AG04449 (cell line): ENCODE data around the gene TCF25.

Experiments used
- CTCF ChIA-PET: fragments of 350-600 bp; formaldehyde crosslinking; extraction: SDS; loops from one replicate; lab custom pipeline; 2021; ENCODE audit warnings: antibody characterized with exemption; lab: Yijun Ruan, JAX
- POLR2A ChIA-PET: fragments of 400-600, 350-600 bp; formaldehyde crosslinking; extraction: SDS; loops from one replicate; lab custom pipeline; 2020; ENCODE audit warnings: antibody characterized with exemption, inconsistent platforms; lab: Yijun Ruan, JAX
- DNase-seq: peaks from one replicate; pipeline ENCODE4 v3.0.0-alpha.2; 2010; ENCODE audit warnings: low read depth, low spot score
- H3K4me3 ChIP-seq: 2 replicates; pipeline ENCODE4 v1.5.1; 2011; ENCODE audit warnings: low read depth, mild to moderate bottlenecking, control low read depth, low read length
- CTCF ChIP-seq: IDR thresholded peaks from one replicate; pipeline ENCODE4 v1.5.1; 2011; ENCODE audit warnings: mild to moderate bottlenecking, moderate library complexity, low read length, control low read depth, inconsistent platforms; ENCODE audit not compliant: insufficient read depth; ENCODE audit errors: missing control alignments

The TCF25 gene

GRCh38 chr16:89952049-89952448 is 78.7 kb downstream of the TCF25 start:
- CTCF ChIA-PET, result interaction anchor here (1.3 kb wide), 1 partner anchor 12 kb away, joined by 4 read pairs; no protein-coding TSS in a partner anchor
- no peak overlapping the region for H3K4me3 ChIP-seq
- POLR2A ChIA-PET, result no interaction called here
- no peak for TF ChIP-seq CTCF
- DNase-seq, result no peak

- H3K4me3 ChIP-seq, result no peak overlapping the region
- POLR2A ChIA-PET, result no interaction called here
Measured at GRCh38 chr16:89952551-89952950, 79.2 kb downstream of the TCF25 start.

DNA sequence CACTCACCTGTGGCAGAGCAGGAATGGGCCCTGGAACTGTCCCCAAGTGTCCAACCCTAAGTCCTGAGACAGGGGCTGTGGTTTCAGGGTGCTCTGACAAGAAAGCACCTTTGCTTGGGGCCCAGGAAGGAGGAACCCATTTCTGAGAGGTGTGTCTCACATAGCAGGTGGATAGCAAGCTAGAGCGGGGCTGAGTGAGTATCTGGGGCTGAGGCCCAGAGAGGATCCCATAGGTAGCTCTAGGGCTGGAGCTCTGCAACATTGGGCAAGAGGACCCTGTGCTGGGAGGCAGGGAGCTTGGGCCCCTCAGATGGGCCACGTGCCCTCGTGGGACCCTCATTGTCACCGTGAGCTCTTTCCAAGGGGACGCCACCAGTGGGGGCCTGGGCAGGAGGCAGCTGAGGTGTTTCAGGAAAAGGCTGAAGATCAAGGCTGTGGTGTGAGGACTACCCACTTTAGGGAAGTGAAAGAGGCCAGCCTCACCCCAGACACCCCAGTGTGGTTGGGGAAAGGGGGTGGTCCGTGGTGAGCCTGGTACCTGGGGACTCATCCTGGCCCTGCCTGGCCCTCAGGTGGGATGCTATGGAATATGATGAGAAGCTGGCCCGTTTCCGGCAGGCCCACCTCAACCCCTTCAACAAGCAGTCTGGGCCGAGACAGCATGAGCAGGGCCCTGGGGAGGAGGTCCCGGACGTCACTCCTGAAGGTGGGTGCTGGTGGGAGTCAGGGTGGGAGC is 80.4 kb downstream of the TCF25 start:
- H3K4me3 ChIP-seq, result no peak overlapping the region
- no peak for TF ChIP-seq CTCF
- DNase-seq, result no peak
- ChIA-PET CTCF (no interaction called here), POLR2A (interaction anchor here (0.5 kb wide), 1 partner anchor 12 kb away, joined by 3 read pairs; no protein-coding TSS in a partner anchor)

More at GRCh38 chr16:89952551-89952950, 79.2 kb downstream of the TCF25 start:
- CTCF ChIA-PET, result interaction anchor here (1.3 kb wide), 1 partner anchor 12 kb away, joined by 4 read pairs; no protein-coding TSS in a partner anchor
- no peak for DNase-seq
- no peak for TF ChIP-seq CTCF

- ChIA-PET POLR2A (no interaction called here), CTCF (no interaction called here)
- DNase-seq, result no peak
- no peak overlapping the region for H3K4me3 ChIP-seq
- no peak for TF ChIP-seq CTCF
Measured at GRCh38 chr16:89954462-89954861, 81.1 kb downstream of the TCF25 start.

DNA sequence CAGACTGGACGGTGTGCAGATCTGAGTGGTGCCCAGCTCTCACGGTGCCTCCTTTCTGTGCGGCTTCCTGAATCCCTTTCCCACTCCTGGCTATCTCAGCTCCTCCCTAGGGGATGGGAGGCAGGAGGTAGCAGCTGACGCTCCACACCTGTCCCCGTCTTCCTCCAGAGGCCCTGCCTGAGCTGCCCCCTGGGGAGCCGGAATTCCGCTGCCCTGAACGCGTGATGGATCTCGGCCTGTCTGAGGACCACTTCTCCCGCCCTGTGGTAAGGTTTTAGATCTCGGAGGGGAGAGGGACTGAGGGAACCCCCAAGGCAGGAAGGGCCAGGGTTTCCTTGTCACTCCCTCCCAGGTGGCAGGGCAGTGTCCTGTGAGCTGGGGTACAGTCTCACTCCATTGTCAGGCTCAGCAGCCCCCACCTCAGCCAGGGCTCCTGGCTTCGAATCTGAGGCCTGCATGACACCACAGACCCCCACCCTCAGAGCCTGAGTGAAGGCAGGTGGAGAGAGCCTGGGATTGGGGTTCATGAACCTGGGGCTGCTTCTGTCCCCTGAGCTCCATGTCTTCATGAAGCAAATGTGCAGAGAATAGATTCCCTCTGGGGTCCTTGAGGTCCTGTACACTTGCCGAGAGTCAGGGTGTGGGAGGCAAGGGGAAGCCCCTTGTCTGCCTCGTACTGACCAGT is 81.8 kb downstream of the TCF25 start:
- TF ChIP-seq CTCF, result no peak
- ChIA-PET CTCF (no interaction called here), POLR2A (no interaction called here)
- no peak for DNase-seq
- H3K4me3 ChIP-seq, result no peak overlapping the region

- no peak overlapping the region for H3K4me3 ChIP-seq
- CTCF ChIA-PET, result no interaction called here
- no peak for DNase-seq
- TF ChIP-seq CTCF, result no peak
- POLR2A ChIA-PET, result no interaction called here
Measured at GRCh38 chr16:89956505-89957215, 83.3 kb downstream of the TCF25 start.
